ENCODE results near the gene RTL3.
"Not testable (repeated sequence)": the region's sequence is repeated elsewhere in the genome, so short reads cannot be mapped to it uniquely, and the experiment has no call there.

RTL3 gene

DNA sequence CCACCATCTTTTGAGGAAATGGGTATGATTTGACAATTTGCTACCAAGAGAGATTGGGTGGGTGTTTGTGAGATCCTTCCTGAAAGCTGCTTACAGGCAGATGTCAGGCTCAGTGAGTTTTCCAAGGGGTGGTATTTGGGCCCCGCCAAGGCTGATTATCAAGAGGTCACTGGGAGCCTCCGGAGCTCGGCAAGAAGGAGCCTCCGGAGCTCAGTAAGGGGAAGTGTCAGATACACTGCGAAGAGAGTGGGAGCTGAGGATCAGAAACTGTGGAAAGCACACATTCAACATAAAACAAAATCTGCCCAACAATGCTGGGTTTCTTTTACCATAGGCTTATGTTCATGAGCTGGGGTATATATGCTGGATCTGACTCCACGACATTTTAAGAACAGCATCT, 714 bp downstream of the RTL3 start:
- H3K4me1 ChIP-seq (ENCODE audit: control insufficient read depth in 1 of 2, insufficient read depth in 2 of 2, low read length in 2 of 2): no peaks in the 10 kb centered on the region
- H3K27ac ChIP-seq (ENCODE audit: low read length): no peak overlapping the region
- H3K27me3 ChIP-seq (ENCODE audit: low read depth, low read length): no peaks in the 10 kb centered on the region
- no peaks in the 10 kb centered on the region for H3K9me3 ChIP-seq (ENCODE audit: control insufficient read depth in 1 of 2, low read length in 2 of 2)
- no peak overlapping the region for H3K4me3 ChIP-seq (ENCODE audit: low read depth in 1 of 2, low read length in 2 of 2)
- H3K36me3 ChIP-seq (ENCODE audit: control insufficient read depth in 1 of 2, insufficient read depth in 2 of 2, low read length in 2 of 2): no peaks in the 10 kb centered on the region

DNA sequence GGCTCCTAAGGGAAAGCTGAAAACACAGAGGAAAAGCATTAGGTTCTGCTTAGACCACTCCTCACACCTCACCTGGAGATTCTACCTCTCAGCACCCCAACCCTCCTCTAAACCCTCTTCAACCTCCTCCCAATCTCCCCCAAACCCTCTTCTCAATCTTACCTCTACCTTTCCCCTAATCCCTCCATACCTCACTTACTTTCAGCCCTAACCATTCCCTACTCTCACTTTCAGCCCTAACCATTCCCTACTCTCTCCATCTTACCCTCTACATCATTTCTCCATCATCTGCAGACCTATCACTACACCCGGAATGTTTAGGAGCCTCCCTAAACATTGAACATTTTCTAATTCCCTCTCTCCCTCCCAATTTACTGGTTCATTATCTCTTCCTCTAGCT, 3.5 kb downstream of the RTL3 start:
- no peaks in the 10 kb centered on the region for H3K36me3 ChIP-seq (ENCODE audit: control insufficient read depth in 1 of 2, insufficient read depth in 2 of 2, low read length in 2 of 2)
- no peaks in the 10 kb centered on the region for H3K27me3 ChIP-seq (ENCODE audit: low read depth, low read length)
- H3K4me1 ChIP-seq (ENCODE audit: control insufficient read depth in 1 of 2, insufficient read depth in 2 of 2, low read length in 2 of 2): no peaks in the 10 kb centered on the region
- no peak overlapping the region for H3K27ac ChIP-seq (ENCODE audit: low read length)
- no peaks in the 10 kb centered on the region for H3K9me3 ChIP-seq (ENCODE audit: control insufficient read depth in 1 of 2, low read length in 2 of 2)
- no peak overlapping the region for H3K4me3 ChIP-seq (ENCODE audit: low read depth in 1 of 2, low read length in 2 of 2)

DNA sequence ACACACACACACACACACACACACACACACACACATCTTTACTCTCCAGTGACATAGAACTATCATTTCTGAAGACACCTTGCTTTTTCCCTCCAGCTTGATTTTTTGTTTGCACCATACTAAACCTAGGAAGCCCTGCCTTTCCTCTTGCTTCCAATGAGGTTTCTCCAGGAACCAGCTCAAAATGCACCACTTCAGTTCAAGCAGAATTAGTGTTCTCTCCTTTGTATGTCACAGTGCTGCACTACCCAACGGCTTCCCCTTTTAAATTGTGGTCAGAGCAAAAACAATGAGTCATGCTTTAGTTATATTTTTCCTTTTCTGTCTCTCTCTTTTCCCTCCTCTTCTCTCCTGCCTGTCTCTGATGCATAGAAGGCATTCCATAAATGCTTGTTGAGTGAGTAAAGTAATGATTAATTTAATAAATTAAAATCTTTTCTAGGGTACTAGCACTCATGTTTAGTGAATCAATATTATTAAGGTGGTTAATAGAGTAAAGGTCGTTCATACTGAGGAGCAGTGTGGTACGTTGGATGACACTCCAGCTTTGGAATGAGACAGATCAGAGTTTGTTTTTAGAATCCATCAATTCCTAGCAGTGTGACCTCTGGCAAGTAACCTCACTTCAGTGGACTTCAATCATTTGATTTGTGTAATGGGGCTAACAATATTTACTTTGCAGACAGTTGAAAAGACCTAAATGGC, 5.9 kb downstream of the RTL3 start:
- Histone ChIP-seq H3K27ac (ENCODE audit: low read length) (no peak overlapping the region), H3K4me3 (ENCODE audit: low read depth in 1 of 2, low read length in 2 of 2) (no peak overlapping the region), H3K27me3 (ENCODE audit: low read depth, low read length) (no peaks in the 10 kb centered on the region)

DNA sequence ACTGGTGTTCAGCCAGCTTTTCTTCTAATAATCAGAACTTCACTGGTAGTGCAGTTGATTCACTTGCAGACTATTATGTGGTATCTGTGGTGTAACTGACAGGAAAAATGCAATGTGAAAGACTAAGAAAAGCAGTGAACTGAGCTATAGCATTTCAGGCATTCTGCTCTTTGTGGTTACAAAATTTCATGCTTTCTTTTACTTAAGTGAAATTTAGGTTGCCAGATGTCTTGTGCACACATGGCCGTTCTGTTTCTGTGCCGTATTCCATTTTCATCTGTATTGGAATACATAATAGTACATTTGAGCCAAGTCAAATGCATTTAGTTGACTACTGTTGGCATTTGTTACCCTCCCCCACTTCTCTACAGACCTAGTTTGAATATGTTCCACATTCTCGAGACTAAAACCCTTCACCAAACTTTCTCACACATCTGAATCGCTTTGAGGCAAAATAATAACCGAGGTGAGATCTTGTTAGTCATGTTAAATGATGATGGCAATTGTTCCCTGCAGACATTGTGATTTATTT, 8.2 kb downstream of the RTL3 start:
- Histone ChIP-seq H3K27ac (ENCODE audit: low read length) (no peak overlapping the region), H3K4me3 (ENCODE audit: low read depth in 1 of 2, low read length in 2 of 2) (no peak overlapping the region), H3K27me3 (ENCODE audit: low read depth, low read length) (no peaks in the 10 kb centered on the region), H3K4me1 (ENCODE audit: control insufficient read depth in 1 of 2, insufficient read depth in 2 of 2, low read length in 2 of 2) (no peaks in the 10 kb centered on the region), H3K36me3 (ENCODE audit: control insufficient read depth in 1 of 2, insufficient read depth in 2 of 2, low read length in 2 of 2) (no peaks in the 10 kb centered on the region), H3K9me3 (ENCODE audit: control insufficient read depth in 1 of 2, low read length in 2 of 2) (no peaks in the 10 kb centered on the region)

More for the DNA sequence above, 5.9 kb downstream of the RTL3 start:
- Histone ChIP-seq H3K9me3 (ENCODE audit: control insufficient read depth in 1 of 2, low read length in 2 of 2) (no peaks in the 10 kb centered on the region), H3K4me1 (ENCODE audit: control insufficient read depth in 1 of 2, insufficient read depth in 2 of 2, low read length in 2 of 2) (no peaks in the 10 kb centered on the region), H3K36me3 (ENCODE audit: control insufficient read depth in 1 of 2, insufficient read depth in 2 of 2, low read length in 2 of 2) (no peaks in the 10 kb centered on the region)

DNA sequence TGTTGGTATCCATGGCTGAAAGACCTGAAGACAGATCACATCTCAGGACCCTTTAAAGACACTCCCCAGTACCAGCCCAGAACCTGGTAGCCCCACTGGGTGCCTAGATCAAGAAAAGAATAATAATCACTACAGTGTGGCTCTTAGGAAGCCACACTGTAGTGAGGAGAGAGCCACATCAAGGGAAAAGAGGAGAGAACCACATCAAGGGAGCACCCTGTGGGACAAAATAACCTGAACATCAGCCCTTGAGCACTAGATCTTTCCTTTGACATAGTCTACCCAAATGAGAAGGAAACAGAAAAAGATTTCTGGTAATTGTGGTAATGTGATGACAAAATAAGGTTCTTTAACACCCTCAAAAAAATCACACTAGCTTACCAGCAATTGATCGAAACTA, 15.3 kb downstream of the RTL3 start:
- no peaks in the 10 kb centered on the region for H3K36me3 ChIP-seq (ENCODE audit: control insufficient read depth in 1 of 2, insufficient read depth in 2 of 2, low read length in 2 of 2)
- H3K9me3 ChIP-seq (ENCODE audit: control insufficient read depth in 1 of 2, low read length in 2 of 2): no peaks in the 10 kb centered on the region
- H3K4me3 ChIP-seq (ENCODE audit: low read depth in 1 of 2, low read length in 2 of 2): no peak overlapping the region
- no peak overlapping the region for H3K27ac ChIP-seq (ENCODE audit: low read length)
- H3K27me3 ChIP-seq (ENCODE audit: low read depth, low read length): no peaks in the 10 kb centered on the region
- H3K4me1 ChIP-seq (ENCODE audit: control insufficient read depth in 1 of 2, insufficient read depth in 2 of 2, low read length in 2 of 2): no peaks in the 10 kb centered on the region

DNA sequence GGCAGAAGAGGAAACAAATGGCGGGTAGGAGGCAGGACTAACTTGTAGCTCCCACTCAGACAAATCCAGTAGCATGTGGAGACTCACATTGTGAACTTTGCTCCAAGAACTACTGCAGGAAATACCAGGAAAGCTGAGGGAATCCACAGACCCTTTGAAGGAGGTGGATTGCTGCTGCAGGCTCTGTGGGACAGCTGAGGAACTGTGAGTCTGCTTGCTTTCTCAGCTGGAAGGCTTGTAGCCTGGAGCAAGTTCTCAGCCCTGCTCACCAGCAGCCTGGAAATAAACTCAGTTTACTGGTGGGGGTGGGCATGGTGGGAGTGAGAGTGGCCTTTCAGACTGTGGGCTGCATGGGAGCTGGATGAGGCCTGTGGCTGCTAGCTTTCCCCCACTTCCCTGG, 16.0 kb downstream of the RTL3 start:
- Histone ChIP-seq H3K36me3 (ENCODE audit: control insufficient read depth in 1 of 2, insufficient read depth in 2 of 2, low read length in 2 of 2) (no peaks in the 10 kb centered on the region), H3K4me1 (ENCODE audit: control insufficient read depth in 1 of 2, insufficient read depth in 2 of 2, low read length in 2 of 2) (no peaks in the 10 kb centered on the region), H3K27ac (ENCODE audit: low read length) (no peak overlapping the region), H3K27me3 (ENCODE audit: low read depth, low read length) (no peaks in the 10 kb centered on the region), H3K9me3 (ENCODE audit: control insufficient read depth in 1 of 2, low read length in 2 of 2) (no peaks in the 10 kb centered on the region), H3K4me3 (ENCODE audit: low read depth in 1 of 2, low read length in 2 of 2) (no peak overlapping the region)

DNA sequence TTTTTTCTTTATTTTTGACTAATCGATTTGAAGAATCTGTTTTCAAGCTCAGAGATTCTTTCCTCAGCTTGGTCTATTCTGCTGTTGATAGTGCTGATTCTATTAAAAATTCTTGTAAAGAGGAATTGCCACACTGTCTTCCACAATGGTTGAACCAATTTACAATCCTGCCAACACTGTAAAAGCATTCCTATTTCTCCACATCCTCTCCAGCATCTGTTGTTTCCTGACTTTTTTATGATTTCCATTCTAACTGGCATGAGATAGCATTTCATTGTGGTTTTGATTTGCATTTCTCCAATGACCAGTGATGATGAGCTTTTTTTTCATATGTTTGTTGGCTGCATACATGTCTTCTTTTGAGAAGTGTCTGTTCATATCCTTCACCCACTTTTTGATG, 23.0 kb downstream of the RTL3 start:
- H3K27me3 ChIP-seq (ENCODE audit: low read depth, low read length); H3K36me3 ChIP-seq (ENCODE audit: control insufficient read depth in 1 of 2, insufficient read depth in 2 of 2, low read length in 2 of 2); H3K4me3 ChIP-seq (ENCODE audit: low read depth in 1 of 2, low read length in 2 of 2); H3K4me1 ChIP-seq (ENCODE audit: control insufficient read depth in 1 of 2, insufficient read depth in 2 of 2, low read length in 2 of 2); H3K9me3 ChIP-seq (ENCODE audit: control insufficient read depth in 1 of 2, low read length in 2 of 2); H3K27ac ChIP-seq (ENCODE audit: low read length): not testable (repeated sequence)

DNA sequence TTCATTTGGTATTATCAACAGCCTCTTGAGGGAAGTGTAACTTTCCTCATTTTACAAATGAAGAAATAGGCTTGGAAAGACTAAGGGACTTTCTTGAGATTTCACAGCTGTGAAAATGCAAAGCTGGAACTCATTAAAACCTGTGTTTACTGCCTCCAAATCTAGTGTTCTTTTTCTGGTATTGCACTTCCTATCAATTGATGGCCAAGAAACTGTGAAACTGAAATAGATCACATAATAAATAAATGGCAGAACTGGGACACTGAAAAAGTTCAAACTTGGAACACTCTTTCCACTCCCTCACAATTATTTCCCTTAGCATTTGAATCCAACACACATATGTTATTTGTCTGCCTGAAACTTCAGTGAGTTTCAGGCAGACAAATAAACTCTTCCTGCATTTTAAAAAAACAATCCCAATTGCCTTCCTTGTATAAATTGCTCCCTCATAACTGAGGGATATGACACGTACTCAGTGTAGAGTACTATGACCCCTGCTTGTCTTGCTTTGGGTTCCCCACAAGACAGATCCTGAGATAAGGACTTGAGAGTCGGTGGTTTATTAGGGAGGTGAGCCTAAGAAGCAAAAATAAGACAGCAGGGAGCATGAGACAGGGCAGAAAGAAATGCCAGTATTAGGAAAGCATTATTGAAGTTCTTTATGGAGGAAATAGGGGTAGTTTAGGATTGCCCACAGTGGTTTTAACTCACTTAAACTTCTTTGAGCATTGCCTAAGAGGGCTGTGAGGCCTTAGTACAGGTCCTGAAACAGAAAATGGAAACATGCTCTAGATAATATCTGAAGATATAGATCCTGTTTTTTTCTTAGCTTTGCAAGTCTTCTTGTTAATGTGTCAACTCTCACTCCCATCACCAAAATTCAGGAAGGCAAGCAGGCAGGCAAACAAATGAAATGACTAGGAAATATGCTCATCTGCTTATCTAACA, 33.9 kb downstream of the RTL3 start:
- no peaks in the 10 kb centered on the region for H3K4me1 ChIP-seq (ENCODE audit: control insufficient read depth in 1 of 2, insufficient read depth in 2 of 2, low read length in 2 of 2)
- H3K27me3 ChIP-seq (ENCODE audit: low read depth, low read length): no peaks in the 10 kb centered on the region
- H3K36me3 ChIP-seq (ENCODE audit: control insufficient read depth in 1 of 2, insufficient read depth in 2 of 2, low read length in 2 of 2): no peaks in the 10 kb centered on the region
- H3K27ac ChIP-seq (ENCODE audit: low read length): no peak overlapping the region
- no peak overlapping the region for H3K4me3 ChIP-seq (ENCODE audit: low read depth in 1 of 2, low read length in 2 of 2)
- H3K9me3 ChIP-seq (ENCODE audit: control insufficient read depth in 1 of 2, low read length in 2 of 2): no peaks in the 10 kb centered on the region

DNA sequence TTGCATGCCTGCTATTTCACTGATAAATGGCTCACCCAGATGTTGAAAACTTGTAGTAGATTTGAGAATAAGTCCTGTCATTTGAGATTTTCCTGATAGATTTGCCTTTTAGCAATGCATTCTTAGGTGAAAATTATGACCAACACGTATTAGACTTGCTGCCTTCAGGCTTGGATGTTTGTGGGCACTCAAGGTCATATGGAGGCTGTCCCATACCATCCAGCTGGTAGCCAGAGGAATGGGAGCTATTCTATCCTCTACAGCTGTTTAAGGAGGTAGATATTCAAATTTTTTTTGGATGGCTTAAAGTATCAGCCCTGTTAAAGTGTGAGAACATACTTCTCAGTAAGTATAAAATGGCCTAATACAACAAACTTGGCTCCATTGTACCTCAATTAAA, 34.7 kb downstream of the RTL3 start:
- Histone ChIP-seq H3K27me3 (ENCODE audit: low read depth, low read length) (no peaks in the 10 kb centered on the region), H3K36me3 (ENCODE audit: control insufficient read depth in 1 of 2, insufficient read depth in 2 of 2, low read length in 2 of 2) (no peaks in the 10 kb centered on the region), H3K4me3 (ENCODE audit: low read depth in 1 of 2, low read length in 2 of 2) (no peak overlapping the region), H3K9me3 (ENCODE audit: control insufficient read depth in 1 of 2, low read length in 2 of 2) (no peaks in the 10 kb centered on the region), H3K27ac (ENCODE audit: low read length) (no peak overlapping the region), H3K4me1 (ENCODE audit: control insufficient read depth in 1 of 2, insufficient read depth in 2 of 2, low read length in 2 of 2) (no peaks in the 10 kb centered on the region)

DNA sequence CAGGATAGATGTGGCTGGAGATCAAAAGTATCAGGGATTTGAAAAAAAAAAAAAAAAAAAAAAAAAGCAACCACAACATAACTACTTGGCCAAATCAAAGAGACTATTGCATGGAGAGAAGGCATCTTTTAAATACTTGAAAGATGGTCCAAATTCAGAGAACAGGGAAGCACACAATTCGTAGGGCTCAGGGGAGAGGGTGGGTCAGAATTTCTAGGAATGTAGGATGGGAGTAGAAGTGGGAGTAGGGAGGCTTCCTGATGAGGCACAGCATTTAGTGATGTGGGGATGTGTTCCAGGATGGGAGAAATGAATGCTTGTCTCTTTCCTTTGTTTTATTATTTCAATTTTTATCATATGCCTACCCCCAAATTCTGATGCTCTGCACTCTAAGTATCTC, 36.3 kb downstream of the RTL3 start:
- no peaks in the 10 kb centered on the region for H3K9me3 ChIP-seq (ENCODE audit: control insufficient read depth in 1 of 2, low read length in 2 of 2)
- H3K27ac ChIP-seq (ENCODE audit: low read length): no peak overlapping the region
- no peaks in the 10 kb centered on the region for H3K36me3 ChIP-seq (ENCODE audit: control insufficient read depth in 1 of 2, insufficient read depth in 2 of 2, low read length in 2 of 2)
- H3K27me3 ChIP-seq (ENCODE audit: low read depth, low read length): no peaks in the 10 kb centered on the region
- H3K4me3 ChIP-seq (ENCODE audit: low read depth in 1 of 2, low read length in 2 of 2): no peak overlapping the region
- no peaks in the 10 kb centered on the region for H3K4me1 ChIP-seq (ENCODE audit: control insufficient read depth in 1 of 2, insufficient read depth in 2 of 2, low read length in 2 of 2)

DNA sequence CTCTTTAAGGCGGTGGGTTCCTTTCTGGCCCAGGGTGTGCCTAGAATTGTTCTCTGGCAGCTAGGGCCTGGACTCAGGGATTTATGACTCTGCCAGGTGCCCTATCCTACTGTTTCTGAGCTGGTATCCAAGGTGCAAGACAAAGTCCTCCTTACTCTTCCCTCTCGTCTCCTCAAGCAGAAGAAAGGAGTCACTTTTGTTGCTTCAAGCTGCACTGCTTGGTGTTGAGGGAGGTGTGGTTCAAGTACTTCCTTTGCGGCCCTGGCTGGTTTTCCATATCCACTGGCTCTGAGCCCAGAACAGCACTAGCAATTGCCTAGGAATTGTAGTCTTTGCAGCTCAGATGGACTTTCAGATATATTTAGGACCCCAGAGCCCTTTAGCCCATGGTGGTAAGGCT, 39.3 kb downstream of the RTL3 start:
- Histone ChIP-seq H3K27me3 (ENCODE audit: low read depth, low read length) (no peaks in the 10 kb centered on the region), H3K4me3 (ENCODE audit: low read depth in 1 of 2, low read length in 2 of 2) (no peak overlapping the region), H3K9me3 (ENCODE audit: control insufficient read depth in 1 of 2, low read length in 2 of 2) (no peaks in the 10 kb centered on the region), H3K4me1 (ENCODE audit: control insufficient read depth in 1 of 2, insufficient read depth in 2 of 2, low read length in 2 of 2) (no peaks in the 10 kb centered on the region), H3K27ac (ENCODE audit: low read length) (no peak overlapping the region), H3K36me3 (ENCODE audit: control insufficient read depth in 1 of 2, insufficient read depth in 2 of 2, low read length in 2 of 2) (no peaks in the 10 kb centered on the region)
